Uterus (tissue), 4 donors: ENCODE results near the gene RRAD. TPM values are rescaled to one million over a fixed set of nuclear protein-coding genes. Genes with fewer than 3 reads are reported as not detected.
"Not testable (repeated sequence)": the region's sequence is repeated elsewhere in the genome, so short reads cannot be mapped to it uniquely, and the experiment has no call there.

ENCODE experiments used
- DNase-seq, 2 donors: peaks; one replicate each; pipeline ENCODE4 v3.0.0-alpha.2; 2019 to 2020
- H3K27ac ChIP-seq, 2 donors: fragments of 200-600 bp; sonication (generic); 1 replicate in 1 of 2; 2 replicates in 1 of 2; pipeline ENCODE4 v1.5.1; 2016 to 2018
- H3K27me3 ChIP-seq, 2 donors: fragments of 200-600 bp; sonication (generic); one replicate each; pipeline ENCODE4 v1.5.1; 2018 to 2019; ENCODE audit warnings: control low read depth in 1 of 2
- H3K36me3 ChIP-seq, 2 donors: fragments of 200-600 bp; sonication (generic); one replicate each; pipeline ENCODE4 v1.5.1; 2019; ENCODE audit warnings: control low read depth in 1 of 2
- H3K4me1 ChIP-seq, 2 donors: fragments of 200-600 bp; sonication (generic); one replicate each; pipeline ENCODE4 v1.5.1; 2018 to 2019; ENCODE audit warnings: control low read depth in 1 of 2
- H3K4me3 ChIP-seq, 2 donors: fragments of 200-600 bp; sonication (generic); 1 replicate in 1 of 2; 2 replicates in 1 of 2; pipeline ENCODE4 v1.5.1; 2018 to 2019; ENCODE audit warnings: mild to moderate bottlenecking in 1 of 2
- H3K9me3 ChIP-seq, 2 donors: fragments of 200-600 bp; sonication (generic); one replicate each; pipeline ENCODE4 v1.5.1; 2019; ENCODE audit warnings: control low read depth in 1 of 2
- CTCF ChIP-seq, 4 experiments: fragments of 200-600 bp in 2 of 4; fragments of 450-650 bp in 2 of 4; sonication (generic) in 2 of 4; IDR thresholded peaks; one replicate each; pipeline ENCODE4 v1.5.1; 2016 to 2019; ENCODE audit warnings: antibody characterized with exemption in 4 of 4, mild to moderate bottlenecking in 2 of 4, moderate library complexity in 1 of 4
- POLR2A ChIP-seq, 2 donors: fragments of 450-650 bp; IDR thresholded peaks; one replicate each; pipeline ENCODE4 v1.6.1; 2016; ENCODE audit warnings: antibody characterized with exemption in 2 of 2, mild to moderate bottlenecking in 1 of 2, moderate library complexity in 1 of 2
- intact Hi-C: fragments of 100-400 bp; cut with DNase I; formaldehyde crosslinking; loops from one replicate; pipeline ENCODE4 v1.15.1; 2023; ENCODE audit warnings: low total_unique reads
- total RNA-seq, 4 donors: library from RNA; depleted of rRNA in 3 of 4; stranded (reverse); fragments of >200 nt in 3 of 4; gene quantifications; one replicate each; pipeline versions ENCODE4 v1.1.0 to v1.2.4, GENCODE V29; 2014 to 2023
- donor health status: DM: yes; HTN: yes; CAD: no.

The RRAD gene
- total RNA-seq, 4 donors from 2014 or later: 7.5 to 32.8 (median 18.8) TPM

GRCh38 chr16:66960270-66960669 is 34.9 kb upstream of the RRAD start:
- TF ChIP-seq CTCF (IDR thresholded peaks at IDR 0.05) (no peak), POLR2A (IDR thresholded peaks at IDR 0.05) (no peak)
- Histone ChIP-seq H3K4me1 (no peaks in the 10 kb centered on the region), H3K27me3 (no peaks in the 10 kb centered on the region), H3K36me3 (no peaks in the 10 kb centered on the region), H3K27ac (no peak overlapping the region), H3K9me3 (no peaks in the 10 kb centered on the region), H3K4me3 (no peak overlapping the region)
- intact Hi-C loops: no loop called here
- no peak for DNase-seq

GRCh38 chr16:66959704-66960161 is 34.4 kb upstream of the RRAD start:
- no peak overlapping the region for H3K4me3 ChIP-seq
- no peaks in the 10 kb centered on the region for H3K27me3 ChIP-seq
- H3K27ac ChIP-seq: no peak overlapping the region
- TF ChIP-seq POLR2A (IDR thresholded peaks at IDR 0.05) (no peak), CTCF (IDR thresholded peaks at IDR 0.05) (no peak)
- H3K4me1 ChIP-seq: no peaks in the 10 kb centered on the region
- H3K9me3 ChIP-seq: no peaks in the 10 kb centered on the region
- DNase-seq: no peak
- intact Hi-C loops: no loop called here
- no peaks in the 10 kb centered on the region for H3K36me3 ChIP-seq

- H3K27me3 ChIP-seq: no peaks in the 10 kb centered on the region
- no peaks in the 10 kb centered on the region for H3K4me1 ChIP-seq
- H3K4me3 ChIP-seq: no peak overlapping the region
- H3K27ac ChIP-seq: no peak overlapping the region
- intact Hi-C loops: no loop called here
- no peak for TF ChIP-seq CTCF (IDR thresholded peaks at IDR 0.05)
- TF ChIP-seq POLR2A (IDR thresholded peaks at IDR 0.05): no peak
- no peak for DNase-seq
- no peaks in the 10 kb centered on the region for H3K9me3 ChIP-seq
- H3K36me3 ChIP-seq: no peaks in the 10 kb centered on the region
These were observed 33.7 kb upstream of the RRAD start for GRCh38 chr16:66958857-66959703.

DNA sequence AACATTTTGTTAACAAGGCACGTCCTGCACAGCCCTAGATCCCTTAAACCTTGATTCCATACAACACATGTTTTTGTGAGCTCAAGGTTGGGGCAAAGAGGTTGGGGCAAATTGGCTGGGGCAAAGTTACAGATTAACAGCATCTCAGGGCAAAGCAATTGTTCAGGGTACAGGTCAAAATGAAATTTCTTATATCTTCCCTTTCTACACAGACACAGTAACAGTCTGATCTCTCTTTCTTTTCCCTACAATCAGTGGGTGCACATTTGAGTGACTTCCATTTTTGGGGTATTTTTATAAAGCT is 30.8 kb upstream of the RRAD start:
- H3K9me3 ChIP-seq, H3K4me1 ChIP-seq, H3K4me3 ChIP-seq, H3K36me3 ChIP-seq, intact Hi-C loops, H3K27me3 ChIP-seq, H3K27ac ChIP-seq, DNase-seq: not testable (repeated sequence)

GRCh38 chr16:66955363-66956153 is 30.2 kb upstream of the RRAD start:
- DNase-seq, H3K27ac ChIP-seq, H3K4me1 ChIP-seq, H3K36me3 ChIP-seq, intact Hi-C loops, H3K4me3 ChIP-seq, H3K27me3 ChIP-seq, H3K9me3 ChIP-seq: not testable (repeated sequence)

DNA sequence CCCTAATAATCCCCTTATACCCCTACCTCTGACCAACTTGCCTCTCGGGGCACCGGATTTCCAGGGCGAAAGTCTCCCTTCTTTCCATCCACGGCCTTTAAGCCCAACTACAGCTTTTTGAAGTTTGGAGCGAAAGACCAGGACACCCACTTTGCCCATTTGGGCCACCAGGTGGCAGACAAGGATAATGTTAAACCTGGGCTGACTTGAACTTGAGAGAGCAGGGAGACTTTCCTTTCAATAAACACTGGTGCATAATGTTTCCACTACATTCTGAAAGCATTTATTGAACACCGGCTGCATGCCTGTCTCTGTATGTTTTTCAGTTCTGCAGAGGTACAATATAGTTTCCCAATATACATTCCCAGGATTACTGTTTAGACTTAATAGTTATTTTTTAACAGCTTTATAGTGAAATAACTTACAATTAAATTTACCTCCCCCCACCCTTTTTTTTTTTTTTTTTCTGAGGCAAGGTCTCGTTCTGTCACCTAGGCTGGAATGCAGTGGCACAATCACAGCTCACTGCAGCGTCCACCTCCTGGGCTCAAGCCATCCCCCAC is 28.8 kb upstream of the RRAD start:
- Histone ChIP-seq H3K27ac (no peak overlapping the region), H3K27me3 (no peaks in the 10 kb centered on the region), H3K4me1 (no peaks in the 10 kb centered on the region), H3K36me3 (no peaks in the 10 kb centered on the region), H3K9me3 (no peaks in the 10 kb centered on the region), H3K4me3 (no peak overlapping the region)
- TF ChIP-seq CTCF (IDR thresholded peaks at IDR 0.05): peak; percentile 73 to 82 (median 78)
- no peak for TF ChIP-seq POLR2A (IDR thresholded peaks at IDR 0.05)
- DNase-seq: peak; percentile 67 to 75
- intact Hi-C loops: no loop called here
